HAP-1 (cell line): ENCODE results near the gene MSANTD7.
"Not testable (repeated sequence)": the region's sequence is repeated elsewhere in the genome, so short reads cannot be mapped to it uniquely, and the experiment has no call there.

Source experiments
- DNase-seq, 2 experiments: peaks; one replicate each; pipeline ENCODE4 v3.0.0-alpha.2; 2016 to 2020; ENCODE audit warnings: low spot score in 2 of 2
- H3K27me3 ChIP-seq: fragments of 250-450 bp; sonication (Bioruptor Pico); 2 replicates; pipeline ENCODE4 v1.5.1; 2020; ENCODE audit warnings: low read depth, mild to moderate bottlenecking, moderate library complexity
- H3K36me3 ChIP-seq: fragments of 250-450 bp; sonication (Bioruptor Pico); replicated peaks from 2 replicates; pipeline ENCODE4 v1.5.1; 2020; ENCODE audit warnings: mild to moderate bottlenecking
- H3K4me1 ChIP-seq: fragments of 250-450 bp; sonication (Bioruptor Pico); 2 replicates; pipeline ENCODE4 v1.5.1; 2020; ENCODE audit warnings: mild to moderate bottlenecking
- H3K4me3 ChIP-seq: fragments of 250-450 bp; sonication (Bioruptor Pico); 2 replicates; pipeline ENCODE4 v1.5.1; 2020; ENCODE audit warnings: mild to moderate bottlenecking, moderate library complexity
- H3K9me3 ChIP-seq: fragments of 250-450 bp; sonication (Bioruptor Pico); 2 replicates; pipeline ENCODE4 v1.5.1; 2020; ENCODE audit warnings: mild to moderate bottlenecking, moderate library complexity
- in situ Hi-C: fragments of 300-500 bp; cut with MboI; formaldehyde crosslinking; loops from 3 replicates; pipeline ENCODE4 v1.14.3; 2020; ENCODE audit warnings: low sequenced_read_pairs, inconsistent platforms, mixed read lengths

Gene MSANTD7, protein sequence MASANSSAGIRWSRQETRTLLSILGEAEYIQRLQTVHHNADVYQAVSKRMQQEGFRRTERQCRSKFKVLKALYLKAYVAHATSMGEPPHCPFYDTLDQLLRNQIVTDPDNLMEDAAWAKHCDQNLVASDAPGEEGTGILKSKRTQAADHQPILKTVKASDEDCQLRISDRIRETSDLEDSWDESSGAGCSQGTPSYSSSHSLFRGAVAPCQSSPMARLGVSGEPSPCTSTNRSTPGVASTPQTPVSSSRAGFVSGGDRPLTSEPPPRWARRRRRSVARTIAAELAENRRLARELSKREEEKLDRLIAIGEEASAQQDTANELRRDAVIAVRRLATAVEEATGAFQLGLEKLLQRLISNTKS

DNA sequence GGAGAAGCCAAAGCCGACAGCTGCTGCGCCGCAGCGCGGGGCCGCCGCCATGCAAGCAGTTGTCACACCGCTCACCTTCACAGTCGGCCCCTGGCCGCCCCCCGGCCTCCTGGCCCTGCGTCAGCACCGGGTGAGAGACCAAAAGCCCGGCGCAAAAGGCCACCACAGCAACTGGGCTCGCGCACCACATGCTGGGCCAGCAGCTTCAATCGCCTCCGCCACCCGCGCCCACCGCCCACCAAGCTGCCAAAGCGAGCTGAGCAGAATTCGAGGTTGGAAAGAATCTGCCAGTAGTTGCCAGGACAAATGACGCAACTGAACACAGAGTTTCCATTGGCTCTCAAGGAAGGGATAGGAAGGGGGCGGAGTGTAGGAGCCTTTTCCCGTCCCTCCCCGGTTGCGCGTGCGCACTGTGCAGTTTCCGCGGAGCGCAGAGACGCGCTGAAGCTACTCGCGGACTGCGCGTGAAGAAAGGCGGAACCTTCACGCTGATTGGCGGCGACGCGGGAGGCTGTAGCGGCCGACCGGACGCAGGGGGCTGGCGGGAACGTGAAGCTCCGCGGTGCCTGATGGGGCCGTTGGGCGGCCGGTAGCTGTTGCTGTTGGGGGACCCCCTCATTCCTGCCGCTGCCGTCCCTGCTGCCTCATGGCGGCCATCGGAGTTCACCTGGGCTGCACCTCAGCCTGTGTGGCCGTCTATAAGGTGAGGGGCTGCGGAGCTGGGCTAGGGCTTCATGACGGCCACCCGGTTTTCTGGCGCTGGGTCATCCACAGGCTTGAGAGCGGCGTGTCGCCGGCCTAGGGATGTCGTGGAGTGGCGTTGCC is at the start of gene MSANTD7, which contains the start of the genes CDNF and HSPA14:
Gene MSANTD7, plus strand, starts transcription at position 550 of the 825 bp plus-strand sequence. CDS start 3,979 bp downstream, outside the sequence.
Gene CDNF, minus strand, starts transcription at position 281 of the 825 bp plus-strand sequence. Its CDS starts 91 bp downstream, at position 190.
Gene HSPA14, plus strand, starts transcription at position 550 of the 825 bp plus-strand sequence. Its CDS starts 97 bp downstream, at position 647.
- Histone ChIP-seq H3K27me3 (no peaks in the 10 kb centered on the region), H3K4me1 (peaks cover 11% of the 10 kb centered on the region), H3K9me3 (no peaks in the 10 kb centered on the region), H3K36me3 (peaks cover 34% of the 10 kb centered on the region), H3K4me3 (peak within 1 kb of the TSS; percentile 98)
- in situ Hi-C loops: no loop called here
- DNase-seq: peak; percentile 98

DNA sequence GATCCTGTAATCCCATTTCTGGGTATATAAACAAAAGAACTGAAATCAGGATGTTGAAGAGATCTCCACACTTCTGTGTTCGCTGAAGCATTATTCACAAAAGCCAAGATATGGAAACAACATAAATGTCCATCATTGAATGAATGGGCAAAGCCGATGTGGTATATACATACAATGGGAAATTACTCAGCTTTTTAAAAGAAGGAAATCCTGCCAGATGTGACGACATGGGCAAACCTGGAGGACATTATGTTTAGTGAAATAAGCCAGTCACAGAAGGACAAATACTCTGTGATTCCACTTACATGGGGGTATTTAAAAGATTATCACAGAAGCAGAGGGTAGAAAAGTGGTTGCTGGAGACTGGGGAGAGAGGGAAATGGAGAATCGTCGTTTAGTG is 39.5 kb upstream of the MSANTD7 start:
- Histone ChIP-seq H3K27me3 (peaks cover 16% of the 10 kb centered on the region), H3K9me3 (no peaks in the 10 kb centered on the region), H3K4me3 (no peak overlapping the region), H3K4me1 (no peaks in the 10 kb centered on the region), H3K36me3 (no peaks in the 10 kb centered on the region)
- in situ Hi-C loops: no loop called here
- DNase-seq: no peak

DNA sequence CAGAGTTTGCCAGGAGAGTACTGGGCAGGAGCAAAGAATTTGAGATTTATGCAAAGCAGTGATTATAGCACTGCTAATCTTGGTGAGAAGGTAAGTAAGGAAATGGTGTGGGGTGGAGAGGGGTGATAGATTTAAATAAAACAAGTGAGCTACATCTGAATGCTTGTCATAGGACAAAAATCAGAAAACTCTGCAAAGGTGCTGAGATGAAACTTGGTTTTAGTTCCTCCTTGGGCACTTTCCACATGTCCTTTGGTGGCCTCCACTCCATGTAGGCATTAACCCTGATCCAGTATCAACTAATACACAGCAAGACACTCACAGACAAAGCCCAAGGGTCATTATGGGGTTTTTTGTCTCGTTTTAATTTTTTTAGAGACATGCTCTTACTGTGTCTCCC is 37.7 kb upstream of the MSANTD7 start:
- peaks cover 16% of the 10 kb centered on the region for H3K27me3 ChIP-seq
- no peaks in the 10 kb centered on the region for H3K9me3 ChIP-seq
- H3K36me3 ChIP-seq: no peaks in the 10 kb centered on the region
- no peak for DNase-seq
- H3K4me3 ChIP-seq: no peak overlapping the region
- in situ Hi-C loops: no loop called here
- H3K4me1 ChIP-seq: no peaks in the 10 kb centered on the region

DNA sequence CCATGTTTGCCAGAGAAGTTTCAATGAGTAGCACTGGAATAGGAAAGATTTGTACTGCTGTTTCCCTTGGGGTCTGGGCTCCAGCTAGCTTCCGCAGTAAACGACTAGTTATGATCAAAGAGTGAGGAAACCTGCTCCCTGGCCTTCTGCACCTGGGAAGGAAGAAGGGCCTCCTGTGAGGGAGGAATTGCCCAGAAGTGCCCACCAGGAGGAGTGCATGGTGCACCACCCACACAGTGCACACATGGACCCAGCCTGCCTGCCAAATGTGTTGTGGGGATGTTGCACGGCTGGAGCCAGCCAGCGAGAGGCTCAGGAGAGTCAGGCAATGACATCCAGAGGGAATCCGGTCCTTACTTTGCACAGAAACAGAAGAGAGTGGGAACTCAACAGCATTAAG is 36.4 kb upstream of the MSANTD7 start:
- no peaks in the 10 kb centered on the region for H3K9me3 ChIP-seq
- H3K36me3 ChIP-seq: no peaks in the 10 kb centered on the region
- DNase-seq: no peak
- no peaks in the 10 kb centered on the region for H3K4me1 ChIP-seq
- in situ Hi-C loops: no loop called here
- H3K27me3 ChIP-seq: peaks cover 16% of the 10 kb centered on the region
- no peak overlapping the region for H3K4me3 ChIP-seq

DNA sequence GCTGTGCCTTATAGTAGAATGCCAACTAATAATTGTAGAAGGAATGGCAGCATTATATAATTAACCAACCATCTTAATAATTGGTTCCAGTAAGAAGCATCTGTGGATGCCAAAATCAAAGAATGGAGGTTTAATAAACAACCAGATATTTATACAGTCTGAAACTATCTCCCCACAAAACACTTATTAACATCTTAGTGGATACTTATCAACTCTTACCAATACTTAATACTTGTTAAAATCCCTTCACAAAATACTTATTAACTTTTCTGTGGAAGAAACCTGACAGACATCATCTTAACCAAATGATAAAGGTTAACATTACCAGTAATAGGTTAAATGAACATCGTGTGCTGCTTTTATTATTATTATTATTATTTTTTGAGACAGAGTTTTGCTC is 34.3 kb upstream of the MSANTD7 start:
- in situ Hi-C loops: no loop called here
- Histone ChIP-seq H3K4me1 (no peaks in the 10 kb centered on the region), H3K9me3 (no peaks in the 10 kb centered on the region), H3K4me3 (no peak overlapping the region), H3K27me3 (peaks cover 5% of the 10 kb centered on the region; the same call in 1 of the 2 replicates), H3K36me3 (no peaks in the 10 kb centered on the region)
- DNase-seq: no peak

DNA sequence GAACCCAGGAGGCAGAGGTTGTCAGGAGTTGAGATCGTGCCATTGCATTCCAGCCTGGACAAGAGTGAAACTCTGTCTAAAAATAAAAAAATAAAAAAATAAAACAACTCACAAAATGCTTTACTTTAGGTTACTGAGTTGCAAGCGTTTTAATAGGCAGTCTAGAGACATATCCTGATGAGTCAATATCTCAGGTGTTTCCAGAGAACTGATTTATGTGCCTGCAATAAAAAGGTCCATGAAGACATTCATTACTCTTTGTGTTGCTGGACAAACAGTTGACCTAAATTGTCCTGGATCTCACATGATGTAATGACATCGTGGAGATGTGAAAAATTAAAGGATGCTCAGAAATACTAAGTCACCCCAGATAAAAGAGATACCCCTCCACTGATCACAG is 31.8 kb upstream of the MSANTD7 start:
- Histone ChIP-seq H3K27me3 (0 out of 2 replicates have a peak, but pooled peaks cover 2% of the 10 kb centered on the region), H3K4me3 (no peak overlapping the region), H3K4me1 (no peaks in the 10 kb centered on the region), H3K36me3 (no peaks in the 10 kb centered on the region), H3K9me3 (no peaks in the 10 kb centered on the region)
- in situ Hi-C loops: no loop called here
- DNase-seq: no peak

DNA sequence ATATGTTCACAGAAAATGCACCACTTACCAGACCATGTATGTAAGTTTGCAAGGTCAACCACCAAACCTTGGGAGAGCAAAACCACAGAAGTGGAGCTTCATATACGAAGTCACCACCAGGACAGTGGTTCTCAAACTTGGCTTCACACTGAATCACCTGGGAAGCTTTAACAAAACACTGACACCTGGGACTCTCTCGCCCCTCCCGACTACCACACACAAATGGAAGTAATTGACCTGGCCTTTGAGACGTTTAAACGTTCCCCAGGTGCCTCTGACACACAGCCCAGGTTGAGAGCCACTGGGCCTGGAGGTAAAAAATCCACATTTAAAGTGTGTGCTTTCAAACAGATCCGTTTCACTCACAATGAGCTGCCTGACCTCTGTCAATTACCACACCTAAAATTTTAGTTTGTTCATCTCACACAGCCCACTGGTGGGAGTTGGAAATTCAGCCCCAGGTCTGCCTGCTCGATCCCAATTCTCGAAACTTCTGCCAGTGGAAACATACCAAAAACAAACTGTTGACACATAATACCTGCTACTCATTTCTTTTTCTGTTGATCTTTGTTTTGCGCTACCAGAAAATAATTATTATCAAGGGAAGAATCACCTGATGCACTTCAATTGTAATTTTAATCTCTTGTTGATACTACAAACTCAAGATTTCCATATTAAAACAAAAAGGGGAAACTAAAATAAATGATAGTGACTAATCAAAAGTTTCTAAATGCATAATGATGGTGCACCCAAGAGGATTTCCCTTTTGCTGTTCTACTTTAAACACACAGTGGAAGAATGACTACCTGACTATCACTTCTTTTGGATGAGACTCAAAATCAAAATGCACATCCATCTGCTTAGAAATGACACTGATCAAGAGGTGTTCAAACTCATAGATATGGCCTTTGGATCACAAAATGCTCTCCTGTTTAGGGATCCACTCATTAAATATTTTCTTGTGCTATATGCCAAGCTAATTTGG is 26.8 kb upstream of the MSANTD7 start:
- Histone ChIP-seq H3K4me3 (no peak overlapping the region), H3K27me3 (no peaks in the 10 kb centered on the region), H3K9me3 (no peaks in the 10 kb centered on the region), H3K36me3 (no peaks in the 10 kb centered on the region), H3K4me1 (no peaks in the 10 kb centered on the region)
- in situ Hi-C loops: no loop called here
- no peak for DNase-seq

DNA sequence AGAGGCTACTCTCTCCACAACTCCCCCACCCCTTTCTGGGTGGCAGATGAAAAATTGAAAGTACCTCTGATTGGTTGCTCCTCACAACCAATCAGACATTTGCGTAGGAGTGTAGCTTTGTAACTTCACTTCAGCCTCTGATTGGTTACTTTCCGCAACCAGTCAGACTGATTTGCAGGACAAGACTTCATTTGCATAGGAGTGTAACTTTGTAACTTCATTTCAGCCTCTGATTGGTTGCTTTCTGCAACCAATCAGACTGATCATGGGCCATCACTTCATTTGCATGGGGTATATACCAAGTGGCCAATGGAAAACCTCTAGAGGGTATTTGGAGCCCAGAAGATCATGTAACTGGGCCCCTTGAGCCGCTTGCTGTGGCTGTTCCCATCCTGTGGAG is 25.8 kb upstream of the MSANTD7 start:
- no peak for DNase-seq
- H3K9me3 ChIP-seq: no peaks in the 10 kb centered on the region
- H3K4me1 ChIP-seq: no peaks in the 10 kb centered on the region
- no peaks in the 10 kb centered on the region for H3K36me3 ChIP-seq
- no peaks in the 10 kb centered on the region for H3K27me3 ChIP-seq
- in situ Hi-C loops: no loop called here
- no peak overlapping the region for H3K4me3 ChIP-seq

DNA sequence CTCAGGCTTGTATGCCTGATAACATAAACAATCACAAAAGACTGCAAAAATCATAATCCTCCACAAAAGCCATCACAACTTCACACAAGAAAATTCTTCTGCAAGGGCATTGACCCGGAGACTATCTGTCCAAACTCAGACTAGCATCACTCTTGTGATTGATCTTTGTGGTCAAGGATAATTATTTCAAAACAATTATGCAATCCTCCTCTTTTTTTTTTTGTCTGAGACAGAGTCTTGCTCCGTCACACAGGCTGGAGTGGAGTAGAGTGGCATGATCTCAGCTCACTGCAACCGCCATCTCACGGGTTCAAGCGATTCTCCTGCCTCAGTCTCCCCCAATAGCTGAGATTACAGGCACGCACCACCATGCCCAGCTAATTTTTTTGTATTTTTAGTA is 22.4 kb upstream of the MSANTD7 start:
- no peaks in the 10 kb centered on the region for H3K4me1 ChIP-seq
- no peaks in the 10 kb centered on the region for H3K9me3 ChIP-seq
- no peak overlapping the region for H3K4me3 ChIP-seq
- no peaks in the 10 kb centered on the region for H3K36me3 ChIP-seq
- DNase-seq: no peak
- in situ Hi-C loops: no loop called here
- no peaks in the 10 kb centered on the region for H3K27me3 ChIP-seq

DNA sequence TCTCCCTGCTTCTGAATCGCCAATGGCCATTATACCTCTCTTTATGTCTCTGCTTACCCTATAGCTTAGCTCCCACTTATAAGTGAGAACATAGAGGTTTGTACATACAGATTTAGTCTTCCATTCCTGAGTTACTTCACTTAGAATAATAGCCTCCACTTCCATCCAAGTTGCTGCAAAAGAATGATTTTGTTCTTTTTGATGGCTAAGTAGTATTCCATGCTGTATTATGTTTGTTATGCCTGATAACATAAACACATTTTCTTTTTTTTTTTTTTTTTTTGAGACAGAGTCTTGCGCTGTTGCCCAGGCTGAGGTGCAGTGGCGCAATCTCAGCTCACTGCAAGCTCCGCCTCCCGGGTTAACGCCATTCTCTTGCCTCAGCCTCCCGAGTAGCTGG is 21.4 kb upstream of the MSANTD7 start:
- H3K27me3 ChIP-seq, H3K9me3 ChIP-seq, H3K4me3 ChIP-seq, DNase-seq, H3K36me3 ChIP-seq, H3K4me1 ChIP-seq, in situ Hi-C loops: not testable (repeated sequence)

DNA sequence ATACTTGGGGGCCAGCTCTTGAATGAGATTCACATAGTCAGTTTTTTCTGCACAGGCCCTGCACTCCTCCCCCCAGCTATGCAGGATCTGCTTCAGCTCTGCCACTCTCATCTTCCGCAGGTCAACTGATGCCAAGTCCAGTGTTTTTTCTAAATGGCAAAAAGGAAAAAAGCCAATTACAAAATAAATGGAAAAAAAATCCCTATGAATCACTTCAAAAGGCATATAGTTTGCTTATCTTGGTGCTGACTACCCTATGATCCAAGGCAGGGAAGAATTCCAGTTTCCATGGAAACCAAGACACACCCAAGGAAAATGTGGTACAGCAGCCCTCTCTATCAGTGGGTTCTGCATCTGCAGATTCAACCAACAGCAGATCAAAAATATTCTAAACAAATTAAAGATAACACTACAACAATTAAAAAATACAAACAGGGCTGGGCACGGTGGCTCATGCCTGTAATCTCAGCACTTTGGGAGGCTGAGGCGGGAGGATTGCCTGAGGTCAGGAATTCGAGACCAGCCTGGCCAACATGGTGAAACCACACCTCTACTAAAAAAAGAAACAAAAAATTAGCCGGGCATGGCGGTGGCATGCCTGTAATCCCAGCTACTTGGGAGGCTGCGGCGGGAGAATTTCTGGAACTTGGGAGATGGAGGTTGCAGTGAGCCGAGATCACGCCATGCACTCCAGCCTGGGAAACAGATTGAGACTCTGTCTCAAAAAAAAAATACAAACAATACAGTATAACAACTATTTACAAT is 17.9 kb upstream of the MSANTD7 start:
- Histone ChIP-seq H3K27me3 (no peaks in the 10 kb centered on the region), H3K9me3 (no peaks in the 10 kb centered on the region), H3K36me3 (no peaks in the 10 kb centered on the region), H3K4me1 (no peaks in the 10 kb centered on the region), H3K4me3 (no peak overlapping the region)
- no peak for DNase-seq
- in situ Hi-C loops: loop anchor here (10.0 kb wide), 1 partner anchor 315 kb away; no protein-coding TSS in a partner anchor

DNA sequence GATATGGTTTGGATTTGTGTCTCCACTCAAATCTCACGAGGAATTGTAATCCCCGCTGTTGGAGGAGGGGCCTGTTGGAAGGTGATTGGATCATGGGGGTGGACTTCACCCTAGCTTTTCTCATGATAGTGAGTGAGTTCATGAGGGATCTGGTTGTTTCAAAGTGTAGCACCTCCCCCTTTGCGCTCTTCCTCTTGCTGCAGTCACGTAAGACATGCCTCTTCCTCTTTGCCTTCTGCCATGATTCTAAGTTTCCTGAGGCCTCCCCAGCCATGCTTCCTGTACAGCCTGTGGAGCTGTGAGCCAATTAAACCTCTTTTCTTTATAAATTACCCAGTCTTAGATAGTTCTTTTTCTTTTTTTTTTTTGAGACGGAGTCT is 17.3 kb upstream of the MSANTD7 start:
- Histone ChIP-seq H3K36me3 (no peaks in the 10 kb centered on the region), H3K27me3 (no peaks in the 10 kb centered on the region), H3K9me3 (no peaks in the 10 kb centered on the region), H3K4me3 (no peak overlapping the region), H3K4me1 (no peaks in the 10 kb centered on the region)
- no peak for DNase-seq
- in situ Hi-C loops: loop anchor here (10.0 kb wide), 1 partner anchor 316 kb away; no protein-coding TSS in a partner anchor
